HepG2 (cell line): Measurements from ENCODE around the gene BMPER. TPM values are rescaled to one million over a fixed set of nuclear protein-coding genes. Genes with fewer than 3 reads are reported as not detected.

Experiments
- CENPT ChIP-seq: sonication (generic); formaldehyde crosslinking; IDR thresholded peaks from 2 replicates; pipeline ENCODE4 v1.8.0; 2022; ENCODE audit warnings: low read depth, mild to moderate bottlenecking, moderate library complexity, missing genetic modification reagents
- GABPB1 ChIP-seq: IDR thresholded peaks from 2 replicates; pipeline ENCODE4 v1.6.1; 2016; ENCODE audit warnings: mild to moderate bottlenecking, missing genetic modification reagents, moderate library complexity, missing compliant biosample characterization
- HOXD1 ChIP-seq: sonication (generic); formaldehyde crosslinking; IDR thresholded peaks from 2 replicates; pipeline ENCODE4 v1.5.0; 2020; ENCODE audit warnings: missing genetic modification reagents
- NBN ChIP-seq: fragments of 450-650 bp; conservative IDR thresholded peaks from 2 replicates; pipeline ENCODE4 v1.6.1; 2017
- PHF20 ChIP-seq: sonication (generic); formaldehyde crosslinking; IDR thresholded peaks from 2 replicates; pipeline ENCODE4 v1.5.0; 2020; ENCODE audit warnings: mild to moderate bottlenecking, missing genetic modification reagents
- RFXAP ChIP-seq: sonication (generic); formaldehyde crosslinking; IDR thresholded peaks from 2 replicates; pipeline ENCODE4 v1.4.0; 2020; ENCODE audit warnings: missing genetic modification reagents, borderline replicate concordance
- RORA ChIP-seq: sonication (generic); formaldehyde crosslinking; IDR thresholded peaks from 2 replicates; pipeline ENCODE4 v1.5.0; 2020; ENCODE audit warnings: mild to moderate bottlenecking, missing genetic modification reagents, moderate library complexity
- TOE1 ChIP-seq: sonication (generic); formaldehyde crosslinking; IDR thresholded peaks from 2 replicates; pipeline ENCODE4 v1.4.0; 2020; ENCODE audit warnings: mild to moderate bottlenecking, missing genetic modification reagents
- ZNF331 ChIP-seq: sonication (generic); formaldehyde crosslinking; IDR thresholded peaks from 2 replicates; pipeline ENCODE4 v1.4.0; 2020; ENCODE audit warnings: missing genetic modification reagents
- ZNF510 ChIP-seq: sonication (generic); formaldehyde crosslinking; IDR thresholded peaks from 2 replicates; pipeline ENCODE4 v1.4.0; 2020; ENCODE audit warnings: low read depth, mild to moderate bottlenecking, missing genetic modification reagents
- ZNF549 ChIP-seq: sonication (generic); formaldehyde crosslinking; IDR thresholded peaks from 2 replicates; pipeline ENCODE4 v1.5.0; 2020; ENCODE audit warnings: missing genetic modification reagents
- ZNF550 ChIP-seq: sonication (generic); formaldehyde crosslinking; IDR thresholded peaks from 2 replicates; pipeline ENCODE4 v1.4.0; 2020; ENCODE audit warnings: mild to moderate bottlenecking, missing genetic modification reagents, borderline replicate concordance
- ZNF619 ChIP-seq: sonication (generic); formaldehyde crosslinking; IDR thresholded peaks from 2 replicates; pipeline ENCODE4 v1.4.0; 2020; ENCODE audit warnings: mild to moderate bottlenecking, missing genetic modification reagents
- ZNF629 ChIP-seq: sonication (generic); formaldehyde crosslinking; conservative IDR thresholded peaks from 2 replicates; pipeline ENCODE4 v1.5.0; 2020; ENCODE audit warnings: missing genetic modification reagents
- ZNF724P ChIP-seq: sonication (generic); formaldehyde crosslinking; IDR thresholded peaks from 2 replicates; pipeline ENCODE4 v1.8.0; 2022; ENCODE audit warnings: missing genetic modification reagents, borderline replicate concordance
- ZNF816 ChIP-seq: sonication (generic); formaldehyde crosslinking; IDR thresholded peaks from 2 replicates; pipeline ENCODE4 v1.8.0; 2022; ENCODE audit warnings: missing genetic modification reagents, mild to moderate bottlenecking, borderline replicate concordance
- ZSCAN21 ChIP-seq: sonication (generic); formaldehyde crosslinking; IDR thresholded peaks from 2 replicates; pipeline ENCODE4 v1.8.0; 2022; ENCODE audit warnings: mild to moderate bottlenecking, missing genetic modification reagents, moderate library complexity, borderline replicate concordance
- polyA plus RNA-seq, 8 experiments: library from polyadenylated mRNA; depleted of rRNA in 3 of 8; stranded (reverse) in 7 of 8; unstranded in 1 of 8; fragments of >200 nt; fragmentation: Illumina TruSeq in 4 of 8; extraction: Trizol in 4 of 8; gene quantifications; 2 replicates each; pipeline versions ENCODE4 v1.2.1 to v1.2.3, GENCODE V29; 2011 to 2016; ENCODE audit warnings: low read depth in 4 of 8, missing spikeins in 1 of 8, mixed read lengths in 1 of 8; ENCODE audit not compliant: insufficient read depth in 1 of 8
- total RNA-seq, 5 experiments: library from RNA; depleted of rRNA; stranded (reverse); fragments of >200 nt; fragmentation: Illumina TruSeq; extraction: Trizol; gene quantifications; 2 replicates each; pipeline ENCODE4 v1.2.3, GENCODE V29; 2016; ENCODE audit warnings: low read depth in 1 of 5
- TF ChIP-seq, protein P1 (sequence below): sonication (generic); formaldehyde crosslinking; IDR thresholded peaks from 2 replicates; pipeline ENCODE4 v1.5.1; 2020; ENCODE audit warnings: mild to moderate bottlenecking, missing genetic modification reagents, borderline replicate concordance
- TF ChIP-seq, protein P2 (sequence below): sonication (generic); formaldehyde crosslinking; IDR thresholded peaks from 2 replicates; pipeline ENCODE4 v1.4.0; 2020; ENCODE audit warnings: mild to moderate bottlenecking, missing genetic modification reagents, borderline replicate concordance

Gene BMPER
- total and polyA plus RNA-seq, 2 of the 13 experiments (the other 11 are each of a cell fraction or from before 2014, with no cell fraction given), result not detected

DNA sequence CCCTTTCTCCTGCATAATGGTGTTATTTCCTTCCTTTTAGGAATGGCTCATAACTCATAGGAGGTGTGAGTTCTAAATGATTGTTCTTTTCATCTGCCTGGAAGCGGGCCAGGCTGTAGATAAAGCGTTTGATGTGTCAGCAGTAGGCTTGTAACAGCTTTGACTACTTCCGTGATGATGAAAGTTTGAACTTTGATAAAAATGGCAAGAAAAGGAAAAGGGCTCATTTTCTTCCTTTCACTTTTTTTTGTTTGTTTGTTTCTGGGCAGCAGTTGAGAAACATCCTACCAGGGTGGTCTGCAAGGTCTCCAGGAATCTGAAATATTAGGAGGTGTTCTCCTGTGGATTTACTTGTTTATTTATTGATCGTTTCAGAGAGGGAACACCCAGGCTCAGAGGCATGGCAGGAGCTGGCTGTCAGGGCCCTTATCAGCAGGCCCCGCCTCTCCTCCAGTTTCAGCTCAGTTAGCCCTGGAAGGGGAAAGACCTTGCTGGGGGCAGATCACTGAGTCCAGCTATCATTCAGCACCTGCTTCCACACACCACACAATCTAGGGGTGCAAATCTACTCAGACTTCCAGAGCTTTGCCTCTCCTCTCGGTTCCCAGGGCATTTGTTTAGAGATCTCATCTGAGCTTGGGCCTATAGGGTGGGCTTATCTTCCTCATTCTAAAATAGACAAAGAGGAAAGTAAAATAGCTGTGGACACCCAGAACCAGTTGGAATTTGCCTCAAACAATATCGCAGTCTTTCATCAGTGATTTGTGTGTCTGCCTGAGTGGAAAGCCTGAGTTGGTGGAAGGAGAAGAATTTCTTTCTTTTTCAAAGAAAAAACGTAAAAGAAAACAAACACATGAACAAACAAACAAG, 130.9 kb downstream of the BMPER start (continued):
- TF ChIP-seq, protein P1, sequence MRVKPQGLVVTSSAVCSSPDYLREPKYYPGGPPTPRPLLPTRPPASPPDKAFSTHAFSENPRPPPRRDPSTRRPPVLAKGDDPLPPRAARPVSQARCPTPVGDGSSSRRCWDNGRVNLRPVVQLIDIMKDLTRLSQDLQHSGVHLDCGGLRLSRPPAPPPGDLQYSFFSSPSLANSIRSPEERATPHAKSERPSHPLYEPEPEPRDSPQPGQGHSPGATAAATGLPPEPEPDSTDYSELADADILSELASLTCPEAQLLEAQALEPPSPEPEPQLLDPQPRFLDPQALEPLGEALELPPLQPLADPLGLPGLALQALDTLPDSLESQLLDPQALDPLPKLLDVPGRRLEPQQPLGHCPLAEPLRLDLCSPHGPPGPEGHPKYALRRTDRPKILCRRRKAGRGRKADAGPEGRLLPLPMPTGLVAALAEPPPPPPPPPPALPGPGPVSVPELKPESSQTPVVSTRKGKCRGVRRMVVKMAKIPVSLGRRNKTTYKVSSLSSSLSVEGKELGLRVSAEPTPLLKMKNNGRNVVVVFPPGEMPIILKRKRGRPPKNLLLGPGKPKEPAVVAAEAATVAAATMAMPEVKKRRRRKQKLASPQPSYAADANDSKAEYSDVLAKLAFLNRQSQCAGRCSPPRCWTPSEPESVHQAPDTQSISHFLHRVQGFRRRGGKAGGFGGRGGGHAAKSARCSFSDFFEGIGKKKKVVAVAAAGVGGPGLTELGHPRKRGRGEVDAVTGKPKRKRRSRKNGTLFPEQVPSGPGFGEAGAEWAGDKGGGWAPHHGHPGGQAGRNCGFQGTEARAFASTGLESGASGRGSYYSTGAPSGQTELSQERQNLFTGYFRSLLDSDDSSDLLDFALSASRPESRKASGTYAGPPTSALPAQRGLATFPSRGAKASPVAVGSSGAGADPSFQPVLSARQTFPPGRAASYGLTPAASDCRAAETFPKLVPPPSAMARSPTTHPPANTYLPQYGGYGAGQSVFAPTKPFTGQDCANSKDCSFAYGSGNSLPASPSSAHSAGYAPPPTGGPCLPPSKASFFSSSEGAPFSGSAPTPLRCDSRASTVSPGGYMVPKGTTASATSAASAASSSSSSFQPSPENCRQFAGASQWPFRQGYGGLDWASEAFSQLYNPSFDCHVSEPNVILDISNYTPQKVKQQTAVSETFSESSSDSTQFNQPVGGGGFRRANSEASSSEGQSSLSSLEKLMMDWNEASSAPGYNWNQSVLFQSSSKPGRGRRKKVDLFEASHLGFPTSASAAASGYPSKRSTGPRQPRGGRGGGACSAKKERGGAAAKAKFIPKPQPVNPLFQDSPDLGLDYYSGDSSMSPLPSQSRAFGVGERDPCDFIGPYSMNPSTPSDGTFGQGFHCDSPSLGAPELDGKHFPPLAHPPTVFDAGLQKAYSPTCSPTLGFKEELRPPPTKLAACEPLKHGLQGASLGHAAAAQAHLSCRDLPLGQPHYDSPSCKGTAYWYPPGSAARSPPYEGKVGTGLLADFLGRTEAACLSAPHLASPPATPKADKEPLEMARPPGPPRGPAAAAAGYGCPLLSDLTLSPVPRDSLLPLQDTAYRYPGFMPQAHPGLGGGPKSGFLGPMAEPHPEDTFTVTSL, result peak; percentile 86; the same call in 1 of the 2 replicates
- TF ChIP-seq ZNF510 (CRISPR knock-in tag) (no peak), ZNF629 (CRISPR knock-in tag) (no peak), GABPB1 (peak; percentile 65; the same call in 1 of the 2 replicates), ZSCAN21 (no peak; the same call in 1 of the 2 replicates), ZNF550 (CRISPR knock-in tag) (no peak), NBN (no peak), HOXD1 (CRISPR knock-in tag) (peak; percentile 81), ZNF549 (CRISPR knock-in tag) (0 out of 2 replicates have a peak, but pooled peaks have one; percentile 31), TOE1 (CRISPR knock-in tag) (0 out of 2 replicates have a peak, but pooled peaks have one; percentile 57), ZNF619 (CRISPR knock-in tag) (no peak), RFXAP (CRISPR knock-in tag) (0 out of 2 replicates have a peak, but pooled peaks have one; percentile 35), ZNF724P (CRISPR knock-in tag) (no peak), CENPT (CRISPR knock-in tag) (no peak), ZNF816 (CRISPR knock-in tag) (0 out of 2 replicates have a peak, but pooled peaks have one; percentile 48), ZNF331 (CRISPR knock-in tag) (peak; percentile 64; the same call in 1 of the 2 replicates), RORA (CRISPR knock-in tag) (no peak), PHF20 (CRISPR knock-in tag) (no peak)
- TF ChIP-seq, protein P2, sequence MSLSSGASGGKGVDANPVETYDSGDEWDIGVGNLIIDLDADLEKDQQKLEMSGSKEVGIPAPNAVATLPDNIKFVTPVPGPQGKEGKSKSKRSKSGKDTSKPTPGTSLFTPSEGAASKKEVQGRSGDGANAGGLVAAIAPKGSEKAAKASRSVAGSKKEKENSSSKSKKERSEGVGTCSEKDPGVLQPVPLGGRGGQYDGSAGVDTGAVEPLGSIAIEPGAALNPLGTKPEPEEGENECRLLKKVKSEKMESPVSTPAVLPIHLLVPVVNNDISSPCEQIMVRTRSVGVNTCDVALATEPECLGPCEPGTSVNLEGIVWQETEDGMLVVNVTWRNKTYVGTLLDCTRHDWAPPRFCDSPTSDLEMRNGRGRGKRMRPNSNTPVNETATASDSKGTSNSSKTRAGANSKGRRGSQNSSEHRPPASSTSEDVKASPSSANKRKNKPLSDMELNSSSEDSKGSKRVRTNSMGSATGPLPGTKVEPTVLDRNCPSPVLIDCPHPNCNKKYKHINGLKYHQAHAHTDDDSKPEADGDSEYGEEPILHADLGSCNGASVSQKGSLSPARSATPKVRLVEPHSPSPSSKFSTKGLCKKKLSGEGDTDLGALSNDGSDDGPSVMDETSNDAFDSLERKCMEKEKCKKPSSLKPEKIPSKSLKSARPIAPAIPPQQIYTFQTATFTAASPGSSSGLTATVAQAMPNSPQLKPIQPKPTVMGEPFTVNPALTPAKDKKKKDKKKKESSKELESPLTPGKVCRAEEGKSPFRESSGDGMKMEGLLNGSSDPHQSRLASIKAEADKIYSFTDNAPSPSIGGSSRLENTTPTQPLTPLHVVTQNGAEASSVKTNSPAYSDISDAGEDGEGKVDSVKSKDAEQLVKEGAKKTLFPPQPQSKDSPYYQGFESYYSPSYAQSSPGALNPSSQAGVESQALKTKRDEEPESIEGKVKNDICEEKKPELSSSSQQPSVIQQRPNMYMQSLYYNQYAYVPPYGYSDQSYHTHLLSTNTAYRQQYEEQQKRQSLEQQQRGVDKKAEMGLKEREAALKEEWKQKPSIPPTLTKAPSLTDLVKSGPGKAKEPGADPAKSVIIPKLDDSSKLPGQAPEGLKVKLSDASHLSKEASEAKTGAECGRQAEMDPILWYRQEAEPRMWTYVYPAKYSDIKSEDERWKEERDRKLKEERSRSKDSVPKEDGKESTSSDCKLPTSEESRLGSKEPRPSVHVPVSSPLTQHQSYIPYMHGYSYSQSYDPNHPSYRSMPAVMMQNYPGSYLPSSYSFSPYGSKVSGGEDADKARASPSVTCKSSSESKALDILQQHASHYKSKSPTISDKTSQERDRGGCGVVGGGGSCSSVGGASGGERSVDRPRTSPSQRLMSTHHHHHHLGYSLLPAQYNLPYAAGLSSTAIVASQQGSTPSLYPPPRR, result peak; percentile 66
